Small intestine (tissue), 7 donors: ENCODE data around the gene BMPER. TPM values are rescaled to one million over a fixed set of nuclear protein-coding genes. Genes with fewer than 3 reads are reported as not detected.

Source experiments
- DNase-seq, 2 donors: peaks; one replicate each; pipeline versions ENCODE4 v3.0.0 to v3.0.0-alpha.2; 2013
- FAIRE-seq: peaks from 2 replicates; lab custom pipeline; 2012; peaks lifted over from hg19 to GRCh38; lab: Jason Lieb, UNC
- H3K27ac ChIP-seq, 3 donors: one replicate each; pipeline ENCODE4 v1.5.1; 2013; ENCODE audit warnings: low read length in 2 of 3, mild to moderate bottlenecking in 2 of 3, control low read depth in 1 of 3, inconsistent platforms in 1 of 3, low read depth in 1 of 3, moderate library complexity in 1 of 3
- H3K27me3 ChIP-seq, 3 donors: one replicate each; pipeline ENCODE4 v1.6.1; 2013; ENCODE audit warnings: low read length in 3 of 3, inconsistent platforms in 1 of 3; ENCODE audit not compliant: control insufficient read depth in 3 of 3, insufficient read depth in 3 of 3
- H3K36me3 ChIP-seq, 3 donors: one replicate each; pipeline ENCODE4 v1.6.1; 2013; ENCODE audit warnings: low read length in 3 of 3, inconsistent platforms in 1 of 3, low read depth in 1 of 3, mild to moderate bottlenecking in 1 of 3, moderate library complexity in 1 of 3; ENCODE audit not compliant: control insufficient read depth in 3 of 3, insufficient read depth in 2 of 3
- H3K4me1 ChIP-seq, 3 donors: one replicate each; pipeline ENCODE4 v1.6.1; 2013; ENCODE audit warnings: low read length in 2 of 3, inconsistent platforms in 1 of 3, low read depth in 1 of 3, mild to moderate bottlenecking in 1 of 3, moderate library complexity in 1 of 3; ENCODE audit not compliant: control insufficient read depth in 3 of 3, insufficient read depth in 2 of 3
- H3K4me3 ChIP-seq, 3 donors: one replicate each; pipeline ENCODE4 v1.5.1; 2013; ENCODE audit warnings: low read length in 3 of 3, control low read depth in 1 of 3, inconsistent platforms in 1 of 3, low read depth in 1 of 3, mild to moderate bottlenecking in 1 of 3, moderate library complexity in 1 of 3
- H3K9me3 ChIP-seq, 2 donors: one replicate each; pipeline ENCODE4 v1.6.1; 2013; ENCODE audit warnings: low read depth in 1 of 2, low read length in 1 of 2; ENCODE audit not compliant: control insufficient read depth in 2 of 2, insufficient read depth in 1 of 2
- WGBS, 3 donors: extraction: QIAGEN DNeasy Blood & Tissue Kit; methylation state at CpG; one replicate each; pipeline ENCODE4 v1.1.7; 2013; 5-methylcytosine and 5-hydroxymethylcytosine counted together
- polyA plus RNA-seq, 4 donors: library from polyadenylated mRNA; stranded (reverse) in 3 of 4; unstranded in 1 of 4; fragments of 200-250 nt in 3 of 4; fragments of 120-200 nt in 1 of 4; gene quantifications; one replicate each; pipeline versions ENCODE4 v1.2.1 to v1.2.3, GENCODE V29; 2013
- donor health status: healthy with polysubstance abuse.
- donor health status: control.
- donor health status: control.
- donor health status: Bipolar disorder and iron deficiency.
- donor health status: healthy.

The BMPER gene
- polyA plus RNA-seq, 4 donors = 1.1 to 1.9 (median 1.2) TPM; not detected in 1

- H3K4me1 ChIP-seq = no peaks in the 10 kb centered on the region
- no peak overlapping the region for H3K4me3 ChIP-seq
- FAIRE-seq = no peak
- H3K36me3 ChIP-seq = no peaks in the 10 kb centered on the region
- H3K27me3 ChIP-seq = peaks cover 0 to 3% (median 0%) of the 10 kb centered on the region in 3 donors
- H3K9me3 ChIP-seq = no peaks in the 10 kb centered on the region
- DNase-seq = no peak
- no peak overlapping the region for H3K27ac ChIP-seq
- 89 to 95% (median 94%) methylated on average over 2 of the region's 2 CpGs for WGBS, 3 donors
Observed at GRCh38 chr7:34042406-34042805, 137.1 kb downstream of the BMPER start.

DNA sequence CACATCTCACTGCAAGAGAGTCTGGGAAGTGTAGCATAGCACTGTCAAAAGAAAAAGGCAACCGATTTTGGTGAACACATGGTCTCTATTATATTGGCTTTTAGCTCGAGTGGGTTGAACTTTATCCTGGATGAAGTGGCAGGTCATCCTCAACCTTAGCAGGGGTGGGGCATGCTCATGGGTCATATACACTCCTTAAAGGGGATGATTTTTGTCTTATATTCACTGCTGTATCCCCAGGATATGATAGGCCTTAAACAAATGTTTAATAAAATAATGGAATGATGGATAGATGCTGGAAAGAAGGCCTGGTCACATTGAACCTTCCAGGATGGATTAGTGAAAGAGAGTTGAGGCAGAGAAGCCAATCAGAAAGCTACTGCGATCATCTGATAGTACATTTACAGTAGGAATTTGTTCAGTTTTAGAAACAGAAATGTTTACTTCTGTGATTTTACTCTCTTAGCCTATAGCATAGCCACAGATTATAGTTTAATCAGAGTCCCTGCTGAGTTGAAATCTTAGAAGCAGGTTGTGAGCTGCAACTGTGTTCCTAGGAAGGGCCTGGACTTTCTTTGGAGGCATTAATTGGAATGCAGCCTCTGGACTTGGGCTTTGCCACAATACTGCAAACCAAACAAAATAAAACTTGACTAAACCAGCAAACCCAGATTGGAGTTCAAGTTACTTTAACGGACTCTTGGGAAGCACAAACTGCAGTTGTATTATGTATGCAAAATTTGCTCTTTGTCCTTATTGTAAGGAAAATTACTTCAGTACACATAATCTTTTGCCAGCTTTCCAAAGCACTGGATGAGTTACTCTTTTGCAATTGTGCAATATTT lies 138.3 kb downstream of the BMPER start:
- FAIRE-seq (no peak), DNase-seq (no peak)
- no peaks in the 10 kb centered on the region for H3K4me1 ChIP-seq
- 54 to 79% (median 67%) methylated on average over 4 of the region's 4 CpGs for WGBS, 3 donors
- no peaks in the 10 kb centered on the region for H3K9me3 ChIP-seq
- H3K36me3 ChIP-seq = no peaks in the 10 kb centered on the region
- H3K4me3 ChIP-seq = no peak overlapping the region
- H3K27ac ChIP-seq = no peak overlapping the region
- peaks cover 0 to 3% (median 0%) of the 10 kb centered on the region in 3 donors for H3K27me3 ChIP-seq

DNA sequence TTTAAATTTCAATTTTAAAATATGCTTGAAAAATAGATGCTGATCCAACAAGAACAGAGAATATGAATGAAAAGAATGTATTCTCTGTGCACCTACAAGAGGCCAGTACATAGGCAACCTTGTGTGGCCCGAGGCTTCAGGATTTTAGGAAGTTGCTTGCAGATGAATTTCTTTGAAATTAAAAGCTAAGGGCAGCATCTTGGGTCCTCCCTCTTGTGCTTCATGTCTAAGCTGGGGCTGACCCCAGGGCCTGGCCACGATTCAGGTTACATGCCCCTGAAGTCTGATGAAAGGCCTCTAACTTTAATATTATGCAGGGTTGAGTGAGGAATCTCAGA lies 138.9 kb downstream of the BMPER start:
- Histone ChIP-seq H3K27ac (no peak overlapping the region), H3K9me3 (no peaks in the 10 kb centered on the region), H3K27me3 (peaks cover 0 to 3% (median 0%) of the 10 kb centered on the region in 3 donors), H3K4me1 (no peaks in the 10 kb centered on the region), H3K36me3 (no peaks in the 10 kb centered on the region), H3K4me3 (no peak overlapping the region)
- WGBS, 3 donors = 69 to 82% (median 78%) methylated on average over 2 of the region's 2 CpGs
- FAIRE-seq (no peak), DNase-seq (no peak)

GRCh38 chr7:34044734-34045353 lies 139.5 kb downstream of the BMPER start:
- no peak for FAIRE-seq
- no peaks in the 10 kb centered on the region for H3K36me3 ChIP-seq
- 83 to 91% (median 86%) methylated on average over 7 of the region's 7 CpGs for WGBS, 3 donors

DNA sequence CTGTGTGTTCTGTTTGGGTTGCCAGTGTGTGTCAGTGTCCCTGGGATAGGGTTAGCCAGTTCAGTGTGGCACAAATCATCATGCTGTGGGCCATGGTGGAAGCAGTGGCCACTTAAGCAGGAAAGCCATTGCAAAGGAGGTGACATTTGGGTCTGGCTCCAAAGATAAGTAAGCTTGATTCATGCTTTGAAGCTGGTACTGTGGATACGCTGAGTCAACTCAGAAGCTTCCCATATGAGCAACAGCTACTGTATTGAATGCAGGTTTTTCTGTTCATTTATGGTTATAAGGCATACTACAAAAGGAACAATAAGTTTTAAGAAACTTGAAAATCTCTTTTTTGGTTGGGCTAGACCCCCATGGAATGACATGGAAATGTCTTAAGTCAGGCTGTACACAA lies 143.1 kb downstream of the BMPER start:
- no peaks in the 10 kb centered on the region for H3K9me3 ChIP-seq
- WGBS, 3 donors = 46 to 92% (median 86%) methylated on average over 1 of the region's 1 CpG
- H3K27ac ChIP-seq = no peak overlapping the region
- no peaks in the 10 kb centered on the region for H3K4me1 ChIP-seq
- no peaks in the 10 kb centered on the region for H3K27me3 ChIP-seq
- no peak for FAIRE-seq
- DNase-seq = no peak
- no peak overlapping the region for H3K4me3 ChIP-seq
- H3K36me3 ChIP-seq = no peaks in the 10 kb centered on the region

More at GRCh38 chr7:34044734-34045353, 139.5 kb downstream of the BMPER start:
- Histone ChIP-seq H3K27me3 (peaks cover 0 to 3% (median 0%) of the 10 kb centered on the region in 3 donors), H3K27ac (no peak overlapping the region), H3K9me3 (no peaks in the 10 kb centered on the region), H3K4me3 (no peak overlapping the region), H3K4me1 (no peaks in the 10 kb centered on the region)
- DNase-seq = no peak

GRCh38 chr7:34054075-34054474 lies 148.7 kb downstream of the BMPER start:
- no peaks in the 10 kb centered on the region for H3K4me1 ChIP-seq
- no peak overlapping the region for H3K4me3 ChIP-seq
- DNase-seq (no peak), FAIRE-seq (no peak)
- H3K27me3 ChIP-seq = no peaks in the 10 kb centered on the region
- no peak overlapping the region for H3K27ac ChIP-seq
- WGBS, 3 donors = 81 to 89% (median 88%) methylated on average over 3 of the region's 3 CpGs
- H3K36me3 ChIP-seq = no peaks in the 10 kb centered on the region
- H3K9me3 ChIP-seq = no peaks in the 10 kb centered on the region

DNA sequence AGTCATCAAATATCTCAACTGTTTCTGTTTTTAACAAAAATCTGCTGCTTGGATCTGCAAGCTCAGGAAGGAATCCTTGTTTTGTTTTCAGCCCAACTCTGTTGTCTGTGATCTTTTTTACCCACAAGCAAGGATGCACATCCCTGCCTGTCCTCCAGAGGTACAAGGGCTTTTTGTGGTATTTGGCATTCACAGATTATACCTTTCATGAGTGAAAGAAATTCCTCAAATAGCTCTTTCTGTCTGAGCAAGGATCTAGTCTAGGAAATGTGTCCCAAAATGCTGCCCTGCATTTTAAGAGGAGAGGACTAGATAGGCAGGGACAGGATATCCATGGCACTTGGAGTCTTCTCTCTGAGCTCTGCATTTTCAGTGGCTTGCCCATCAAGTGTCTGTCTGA lies 151.8 kb downstream of the BMPER start:
- Histone ChIP-seq H3K36me3 (no peaks in the 10 kb centered on the region), H3K4me3 (no peak overlapping the region), H3K9me3 (no peaks in the 10 kb centered on the region), H3K27me3 (no peaks in the 10 kb centered on the region), H3K27ac (no peak overlapping the region), H3K4me1 (no peaks in the 10 kb centered on the region)
- DNase-seq (no peak), FAIRE-seq (no peak)

DNA sequence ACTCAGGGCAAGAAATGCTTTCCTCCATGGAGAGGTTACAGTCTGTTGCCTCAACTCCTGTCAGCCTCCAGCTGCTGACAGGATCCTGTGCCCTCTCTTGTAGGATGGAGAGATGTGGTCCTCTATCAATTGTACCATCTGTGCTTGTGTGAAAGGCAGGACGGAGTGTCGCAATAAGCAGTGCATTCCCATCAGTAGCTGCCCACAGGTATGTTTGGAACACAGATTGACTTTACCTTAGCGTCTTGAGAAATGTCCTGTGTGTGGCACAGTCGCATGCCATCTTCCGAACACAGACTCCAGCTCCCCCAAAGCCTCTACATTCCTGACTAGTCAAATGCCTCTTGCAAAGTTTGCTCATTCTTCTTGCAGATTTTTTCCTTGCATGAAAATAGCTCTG lies 152.6 kb downstream of the BMPER start:
- no peak for DNase-seq
- no peak for FAIRE-seq

More for the DNA sequence above, 152.6 kb downstream of the BMPER start:
- no peaks in the 10 kb centered on the region for H3K36me3 ChIP-seq
- no peak overlapping the region for H3K27ac ChIP-seq
- 88 to 97% (median 95%) methylated on average over 5 of the region's 5 CpGs for WGBS, 3 donors
- H3K9me3 ChIP-seq = no peaks in the 10 kb centered on the region
- no peak overlapping the region for H3K4me3 ChIP-seq
- no peaks in the 10 kb centered on the region for H3K27me3 ChIP-seq
- no peaks in the 10 kb centered on the region for H3K4me1 ChIP-seq
